Activated CD4-positive, alpha-beta T cell treated with anti-CD3 and anti-CD28 coated beads, Interleukin-2, Interleukin-6, amounts not matched to agents 100 ng/mL and 50 ng/mL, durations not matched to agents 16 hours and 8 hours (primary cell): ENCODE results near the gene IFT20.
"Not testable (repeated sequence)": the region's sequence is repeated elsewhere in the genome, so short reads cannot be mapped to it uniquely, and the experiment has no call there.

Experiments
- DNase-seq: peaks from one replicate; pipeline ENCODE4 v3.0.0-alpha.2; 2020

IFT20 gene

DNA sequence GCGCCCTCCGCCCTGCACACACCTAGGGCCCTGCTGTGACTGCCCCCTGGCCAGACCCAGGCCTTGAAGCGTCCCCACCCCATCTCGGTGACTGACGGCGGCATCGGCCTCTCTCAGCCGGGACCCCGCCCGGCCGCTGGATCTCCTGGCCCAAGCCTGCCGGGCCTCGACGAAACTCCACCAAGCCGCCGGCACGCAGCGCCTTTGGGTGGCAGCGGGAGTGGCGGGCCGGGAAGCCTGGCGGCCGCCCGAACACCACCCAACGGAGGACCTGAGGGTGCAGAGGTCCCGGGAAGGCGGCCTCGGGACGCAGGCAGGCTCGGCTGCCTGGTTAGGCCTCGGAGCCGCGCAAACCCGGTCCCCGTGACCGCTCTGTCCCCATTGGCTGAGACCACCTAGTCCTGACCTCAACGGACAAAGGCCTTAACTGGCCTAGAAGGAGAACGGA lies 28.3 kb downstream of the IFT20 start:
- DNase-seq, result no peak

- no peak for DNase-seq
Measured at GRCh38 chr17:28298449-28298848, 36.8 kb downstream of the IFT20 start.

DNA sequence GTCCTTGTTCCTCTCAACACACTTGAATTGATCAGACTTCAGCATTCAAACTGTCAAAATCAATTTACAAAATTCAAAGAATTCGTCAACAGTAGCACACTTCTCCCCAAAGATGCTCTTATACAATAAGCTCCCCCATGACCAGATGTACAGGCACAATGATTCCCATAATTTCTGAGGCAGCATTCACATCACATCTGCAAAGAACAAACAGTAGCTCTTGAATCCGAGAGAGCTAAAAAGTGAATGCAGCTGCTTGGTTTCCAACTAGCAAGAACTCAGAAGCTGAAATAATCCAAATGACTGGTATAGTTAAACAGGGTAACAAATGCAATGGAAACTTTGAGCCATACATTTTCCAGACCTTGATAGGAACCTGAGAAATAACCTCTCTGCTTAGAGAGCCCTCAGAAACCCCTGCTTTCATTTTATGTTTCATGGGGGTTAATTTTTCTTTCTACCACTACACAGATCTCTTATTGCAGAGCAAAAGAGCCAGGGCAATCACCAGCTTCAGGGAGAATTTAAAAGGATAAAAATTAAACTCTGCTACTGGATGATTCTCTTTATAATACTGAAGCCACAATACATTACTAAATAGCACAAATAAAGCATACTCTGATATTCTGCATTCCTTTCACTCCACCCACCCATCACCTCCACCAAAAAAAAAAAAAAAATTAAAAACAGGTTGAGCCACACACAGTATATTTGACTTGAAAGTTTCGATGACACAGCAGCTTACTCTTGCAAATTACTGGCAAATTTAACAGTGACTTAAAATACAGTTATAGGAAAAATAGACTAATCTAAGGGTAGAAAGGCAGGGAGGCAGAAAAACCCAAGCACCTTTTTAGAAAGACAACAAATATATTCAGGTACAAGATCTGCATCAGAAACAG lies 39.3 kb downstream of the IFT20 start:
- peak; percentile 28 for DNase-seq

GRCh38 chr17:28293994-28294393 lies 41.3 kb downstream of the IFT20 start:
- DNase-seq, result no peak

GRCh38 chr17:28292878-28293277 lies 42.4 kb downstream of the IFT20 start:
- DNase-seq, result not testable (repeated sequence)

GRCh38 chr17:28291780-28292330 lies 43.4 kb downstream of the IFT20 start:
- no peak for DNase-seq

DNA sequence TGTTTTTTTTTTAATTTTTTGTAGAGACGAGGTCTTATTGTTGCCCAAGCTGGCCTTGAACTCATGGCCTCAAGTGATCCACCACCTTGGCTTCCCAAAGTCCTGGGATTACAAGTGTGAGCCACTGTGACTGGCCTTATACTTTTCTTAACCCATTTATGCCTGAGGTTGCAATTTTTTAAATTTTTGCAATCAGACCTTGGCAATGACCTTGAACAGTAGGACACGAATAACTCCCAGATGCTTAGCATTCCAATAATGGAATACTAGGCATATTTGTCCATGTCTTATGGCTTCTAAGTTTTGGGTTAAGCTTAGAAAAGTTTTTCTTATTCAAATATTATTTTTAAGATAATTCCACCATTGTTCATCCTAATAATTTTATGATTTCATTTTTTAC lies 44.6 kb downstream of the IFT20 start:
- DNase-seq, result no peak

DNA sequence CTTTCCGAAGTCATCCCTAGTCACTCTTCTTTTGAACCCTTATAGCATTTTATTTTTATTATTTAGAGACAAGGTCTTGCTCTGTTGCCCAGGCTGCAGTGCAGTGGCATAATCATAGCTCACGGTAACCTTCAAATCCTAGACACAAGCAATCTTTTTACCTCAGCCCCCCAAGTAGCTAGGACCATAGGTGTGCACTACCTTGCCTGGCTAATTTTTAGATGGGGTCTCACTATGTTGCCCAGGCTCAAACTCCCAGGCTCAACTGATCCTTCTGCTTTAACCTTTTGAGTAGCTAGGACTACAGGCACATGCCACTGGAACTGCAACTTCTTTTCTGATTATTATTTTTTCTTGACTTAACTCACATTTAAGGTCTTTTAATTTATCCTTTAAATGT lies 49.3 kb downstream of the IFT20 start:
- DNase-seq, result no peak

GRCh38 chr17:28282596-28282995 lies 52.7 kb downstream of the IFT20 start:
- no peak for DNase-seq

DNA sequence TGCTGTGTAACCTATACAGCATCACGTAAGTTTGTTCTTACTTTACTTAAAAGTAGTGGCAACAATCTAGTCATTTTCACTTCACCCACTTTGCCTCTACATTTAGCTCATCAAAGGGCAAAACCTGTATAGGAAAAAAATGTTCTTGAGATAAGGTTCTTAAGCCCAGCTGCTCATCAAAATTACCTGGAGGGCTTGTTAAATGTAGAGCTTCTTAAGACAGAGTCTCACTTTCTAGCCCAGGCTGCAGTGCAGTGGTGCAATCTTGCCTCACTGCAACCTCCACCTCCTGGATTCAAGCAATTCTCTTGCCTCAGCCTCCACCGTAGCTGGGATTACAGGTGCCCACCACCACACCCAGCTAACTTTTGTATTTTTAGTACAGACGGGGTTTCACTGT lies 54.4 kb downstream of the IFT20 start:
- no peak for DNase-seq

DNA sequence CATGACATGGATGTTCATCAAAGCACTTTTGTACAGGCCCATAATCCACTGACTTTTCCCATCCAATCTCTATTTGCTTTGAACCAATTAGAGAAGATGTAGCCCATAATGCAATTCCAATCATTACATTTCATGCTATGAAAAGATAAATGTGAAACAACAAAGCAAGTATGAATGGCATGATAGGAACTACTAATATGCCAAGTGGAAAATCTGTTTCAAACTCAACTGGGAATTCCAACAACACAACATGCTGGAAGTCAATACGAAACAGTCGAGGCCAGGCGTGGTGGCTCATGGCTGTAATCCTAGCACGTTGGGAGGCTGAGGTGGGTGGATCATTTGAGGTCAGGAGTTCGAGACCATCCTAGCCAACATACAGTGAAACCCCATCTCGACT lies 55.9 kb downstream of the IFT20 start:
- DNase-seq, result no peak
